H9 (cell line): Measurements from ENCODE around the gene VAV3. TPM values are rescaled to one million over a fixed set of nuclear protein-coding genes. Genes with fewer than 3 reads are reported as not detected.

Experiments used
- DNase-seq: peaks from one replicate; pipeline ENCODE4 v3.0.0-alpha.2; 2017
- H2AFZ ChIP-seq: one replicate; pipeline ENCODE4 v1.6.1; 2013; ENCODE audit warnings: mild to moderate bottlenecking, low read length, control low read depth, moderate library complexity
- H2AK5ac ChIP-seq: 2 replicates; pipeline ENCODE4 v1.6.1; 2013; ENCODE audit warnings: low read length, control low read depth, mixed read lengths; ENCODE audit not compliant: insufficient read length
- H2BK120ac ChIP-seq: one replicate; pipeline ENCODE4 v1.6.1; 2013; ENCODE audit warnings: low read depth, mild to moderate bottlenecking, low read length, control low read depth, inconsistent platforms; ENCODE audit not compliant: poor library complexity, severe bottlenecking
- H2BK12ac ChIP-seq: 2 replicates; pipeline ENCODE4 v1.6.1; 2013; ENCODE audit warnings: low read length, control low read depth, mixed read lengths, low read depth; ENCODE audit not compliant: insufficient read length
- H2BK15ac ChIP-seq: 2 replicates; pipeline ENCODE4 v1.6.1; 2013; ENCODE audit warnings: low read depth, low read length, control low read depth
- H2BK20ac ChIP-seq: one replicate; pipeline ENCODE4 v1.6.1; 2013; ENCODE audit warnings: low read depth, mild to moderate bottlenecking, low read length, control low read depth, inconsistent platforms; ENCODE audit not compliant: poor library complexity, severe bottlenecking
- H2BK5ac ChIP-seq: 2 replicates; pipeline ENCODE4 v1.6.1; 2013; ENCODE audit warnings: low read length, control low read depth, mixed read lengths; ENCODE audit not compliant: insufficient read length
- H3K14ac ChIP-seq: 2 replicates; pipeline ENCODE4 v1.6.1; 2013; ENCODE audit warnings: low read length, control low read depth; ENCODE audit not compliant: insufficient read depth
- H3K18ac ChIP-seq: 2 replicates; pipeline ENCODE4 v1.6.1; 2013; ENCODE audit warnings: low read depth, mild to moderate bottlenecking, mixed read lengths, low read length, control low read depth; ENCODE audit not compliant: insufficient read length
- H3K23ac ChIP-seq: 2 replicates; pipeline ENCODE4 v1.6.1; 2013; ENCODE audit warnings: low read length, control low read depth, mixed read lengths, low read depth; ENCODE audit not compliant: insufficient read length
- H3K23me2 ChIP-seq: 2 replicates; pipeline ENCODE4 v1.6.1; 2013; ENCODE audit warnings: low read depth, mild to moderate bottlenecking, mixed read lengths, low read length, control low read depth; ENCODE audit not compliant: insufficient read length, poor library complexity, severe bottlenecking
- H3K27ac ChIP-seq: 2 replicates; pipeline ENCODE4 v1.5.1; 2013; ENCODE audit warnings: low read length, control low read depth, mixed read lengths, low read depth; ENCODE audit not compliant: insufficient read length
- H3K27me3 ChIP-seq: 2 replicates; pipeline ENCODE4 v1.6.1; 2013; ENCODE audit warnings: low read length, control low read depth, inconsistent platforms; ENCODE audit not compliant: insufficient read depth
- H3K4ac ChIP-seq: 2 replicates; pipeline ENCODE4 v1.6.1; 2013; ENCODE audit warnings: low read depth, mild to moderate bottlenecking, control low read depth, inconsistent platforms, low read length, moderate library complexity
- H3K4me1 ChIP-seq: 2 replicates; pipeline ENCODE4 v1.6.1; 2013; ENCODE audit warnings: low read length, control low read depth, inconsistent platforms; ENCODE audit not compliant: insufficient read depth
- H3K4me2 ChIP-seq: 2 replicates; pipeline ENCODE4 v1.6.1; 2013; ENCODE audit warnings: low read length, control low read depth, mixed read lengths; ENCODE audit not compliant: insufficient read length, insufficient read depth
- H3K56ac ChIP-seq: 2 replicates; pipeline ENCODE4 v1.6.1; 2013; ENCODE audit warnings: low read depth, mild to moderate bottlenecking, mixed read lengths, low read length, control low read depth; ENCODE audit not compliant: insufficient read length
- H3K79me1 ChIP-seq: 2 replicates; pipeline ENCODE4 v1.6.1; 2013; ENCODE audit warnings: low read depth, mild to moderate bottlenecking, moderate library complexity, low read length, control low read depth, inconsistent platforms; ENCODE audit not compliant: insufficient read depth, poor library complexity, severe bottlenecking
- H3K79me2 ChIP-seq: 2 replicates; pipeline ENCODE4 v1.6.1; 2013; ENCODE audit warnings: low read length, control low read depth, inconsistent platforms; ENCODE audit not compliant: insufficient read depth
- H3K9ac ChIP-seq: 2 replicates; pipeline ENCODE4 v1.6.1; 2013; ENCODE audit warnings: low read length, control low read depth, mixed read lengths; ENCODE audit not compliant: insufficient read length; ENCODE audit errors: extremely low read depth
- H3K9me3 ChIP-seq: one replicate; pipeline ENCODE4 v1.6.1; 2013; ENCODE audit warnings: low read depth, low read length, inconsistent platforms; ENCODE audit not compliant: control insufficient read depth
- H3T11ph ChIP-seq: one replicate; pipeline ENCODE4 v1.6.1; 2013; ENCODE audit warnings: mild to moderate bottlenecking, low read length, control low read depth, inconsistent platforms
- H4K20me1 ChIP-seq: one replicate; pipeline ENCODE4 v1.6.1; 2013; ENCODE audit not compliant: control insufficient read depth, insufficient read length, insufficient read depth
- H4K5ac ChIP-seq: 2 replicates; pipeline ENCODE4 v1.6.1; 2013; ENCODE audit warnings: low read depth, mild to moderate bottlenecking, mixed read lengths, low read length, control low read depth; ENCODE audit not compliant: insufficient read length
- H4K8ac ChIP-seq: replicated peaks from 2 replicates; pipeline ENCODE4 v1.6.1; 2013; ENCODE audit warnings: low read length, control low read depth, mixed read lengths, low read depth; ENCODE audit not compliant: insufficient read length
- H4K91ac ChIP-seq: 2 replicates; pipeline ENCODE4 v1.6.1; 2013; ENCODE audit warnings: low read depth, mild to moderate bottlenecking, moderate library complexity, mixed read lengths, low read length, control low read depth; ENCODE audit not compliant: insufficient read length
- H3K27ac Mint-ChIP-seq, 3 experiments: 2 replicates in 2 of 3; 3 replicates in 1 of 3; pipeline ENCODE4 v1.8.0; 2020 to 2021; ENCODE audit warnings: mixed read lengths in 3 of 3, mild to moderate bottlenecking in 1 of 3, moderate library complexity in 1 of 3
- H3K27me3 Mint-ChIP-seq: 2 replicates; pipeline ENCODE4 v1.8.0; 2021; ENCODE audit warnings: low read depth, mild to moderate bottlenecking, moderate library complexity, mixed read lengths
- H3K36me3 Mint-ChIP-seq, 3 experiments: 2 replicates in 2 of 3; 3 replicates in 1 of 3; pipeline ENCODE4 v1.8.0; 2020 to 2021; ENCODE audit warnings: low read depth in 3 of 3, mixed read lengths in 3 of 3; ENCODE audit not compliant: insufficient read depth in 1 of 3
- H3K4me1 Mint-ChIP-seq, 2 experiments: 2 replicates each; pipeline ENCODE4 v1.8.0; 2020; ENCODE audit warnings: mixed read lengths in 2 of 2
- H3K4me3 Mint-ChIP-seq, 2 experiments: 2 replicates in 1 of 2; 3 replicates in 1 of 2; pipeline ENCODE4 v1.8.0; 2020 to 2021; ENCODE audit warnings: mild to moderate bottlenecking in 2 of 2, mixed read lengths in 2 of 2, moderate library complexity in 1 of 2
- H3K9me3 Mint-ChIP-seq, 2 experiments: 2 replicates in 1 of 2; 3 replicates in 1 of 2; pipeline ENCODE4 v1.8.0; 2020; ENCODE audit warnings: mild to moderate bottlenecking in 2 of 2, mixed read lengths in 2 of 2, moderate library complexity in 1 of 2
- WGBS: extraction: QIAGEN DNeasy Blood & Tissue Kit; methylation state at CpG from one replicate; pipeline ENCODE4 v1.1.7; 2013; ENCODE audit warnings: missing lambda C conversion rate, low lambda C conversion rate, mixed read lengths; ENCODE audit not compliant: insufficient read length; ENCODE audit errors: extremely low coverage; 5-methylcytosine and 5-hydroxymethylcytosine counted together
- total RNA-seq: library from RNA; stranded (reverse); gene quantifications from 2 replicates; pipeline ENCODE4 v1.2.1, GENCODE V29; 2021
- TF ChIP-seq, protein P1 (sequence below): fragments of 200-600 bp; sonication (generic); conservative IDR thresholded peaks from 3 replicates; pipeline ENCODE4 v1.8.0; 2021; ENCODE audit warnings: antibody characterized with exemption, mild to moderate bottlenecking

Gene VAV3
- total RNA-seq, 1 experiment from 2014 or later = 5.1 TPM

GRCh38 chr1:107623431-107623830, 341.5 kb downstream of the VAV3 start:
- no peak overlapping the region for H2BK5ac ChIP-seq

More at GRCh38 chr1:107623431-107623830, 341.5 kb downstream of the VAV3 start:
- Histone ChIP-seq H2AK5ac (no peak overlapping the region), H2BK15ac (no peak overlapping the region), H3K23me2 (no peaks in the 10 kb centered on the region), H4K5ac (no peak overlapping the region), H3K4me1 (no peaks in the 10 kb centered on the region), H3K4me2 (no peak overlapping the region), H3K9me3 (no peaks in the 10 kb centered on the region), H4K20me1 (no peaks in the 10 kb centered on the region), H3K79me1 (no peaks in the 10 kb centered on the region), H3K4ac (no peak overlapping the region), H3K79me2 (no peaks in the 10 kb centered on the region), H4K91ac (no peak overlapping the region), H3K23ac (no peak overlapping the region), H4K8ac (no peak overlapping the region), H3K56ac (no peak overlapping the region), H3T11ph (no peak overlapping the region), H2BK20ac (no peak overlapping the region), H3K27ac (no peak overlapping the region), H3K27me3 (no peaks in the 10 kb centered on the region), H3K18ac (no peak overlapping the region), H3K9ac (no peak overlapping the region), H2AFZ (no peak overlapping the region), H3K14ac (no peak overlapping the region), H2BK12ac (no peak overlapping the region), H2BK120ac (no peak overlapping the region)
- Mint-ChIP-seq H3K4me3 (no peak overlapping the region), H3K9me3 (no peaks in the 10 kb centered on the region), H3K27me3 (no peaks in the 10 kb centered on the region), H3K36me3 (no peaks in the 10 kb centered on the region), H3K27ac (no peak overlapping the region), H3K4me1 (no peaks in the 10 kb centered on the region)
- no peak for DNase-seq
- no CpG with 5 or more reads among the region's 2 CpGs for WGBS
- TF ChIP-seq, protein P1, sequence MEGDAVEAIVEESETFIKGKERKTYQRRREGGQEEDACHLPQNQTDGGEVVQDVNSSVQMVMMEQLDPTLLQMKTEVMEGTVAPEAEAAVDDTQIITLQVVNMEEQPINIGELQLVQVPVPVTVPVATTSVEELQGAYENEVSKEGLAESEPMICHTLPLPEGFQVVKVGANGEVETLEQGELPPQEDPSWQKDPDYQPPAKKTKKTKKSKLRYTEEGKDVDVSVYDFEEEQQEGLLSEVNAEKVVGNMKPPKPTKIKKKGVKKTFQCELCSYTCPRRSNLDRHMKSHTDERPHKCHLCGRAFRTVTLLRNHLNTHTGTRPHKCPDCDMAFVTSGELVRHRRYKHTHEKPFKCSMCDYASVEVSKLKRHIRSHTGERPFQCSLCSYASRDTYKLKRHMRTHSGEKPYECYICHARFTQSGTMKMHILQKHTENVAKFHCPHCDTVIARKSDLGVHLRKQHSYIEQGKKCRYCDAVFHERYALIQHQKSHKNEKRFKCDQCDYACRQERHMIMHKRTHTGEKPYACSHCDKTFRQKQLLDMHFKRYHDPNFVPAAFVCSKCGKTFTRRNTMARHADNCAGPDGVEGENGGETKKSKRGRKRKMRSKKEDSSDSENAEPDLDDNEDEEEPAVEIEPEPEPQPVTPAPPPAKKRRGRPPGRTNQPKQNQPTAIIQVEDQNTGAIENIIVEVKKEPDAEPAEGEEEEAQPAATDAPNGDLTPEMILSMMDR = no peak
